HG03139 (cell line): ENCODE data around the gene DHX35.

Source experiments
- ATAC-seq: cut with Tn5 transposase; IDR thresholded peaks from one replicate; pipeline ENCODE4 v1.9.1; 2021; ENCODE audit not compliant: unreplicated experiment

DHX35 gene

GRCh38 chr20:39019027-39019426 is 56.9 kb downstream of the DHX35 start:
- no peak for ATAC-seq

GRCh38 chr20:39019805-39020325 is 57.7 kb downstream of the DHX35 start:
- ATAC-seq, result peak; percentile 65

- no peak for ATAC-seq
Measured at GRCh38 chr20:39021748-39022147, 59.6 kb downstream of the DHX35 start.

- no peak for ATAC-seq
Measured at GRCh38 chr20:39025883-39026282, 63.7 kb downstream of the DHX35 start.

- ATAC-seq, result no peak
Measured at GRCh38 chr20:39029364-39029763, 67.2 kb downstream of the DHX35 start.

GRCh38 chr20:39032997-39033396 is 70.9 kb downstream of the DHX35 start:
- ATAC-seq, result no peak

GRCh38 chr20:39036011-39036410 is 73.9 kb downstream of the DHX35 start:
- ATAC-seq, result no peak

- ATAC-seq, result no peak
Measured at GRCh38 chr20:39036851-39037250, 74.7 kb downstream of the DHX35 start.

GRCh38 chr20:39038047-39038446 is 75.9 kb downstream of the DHX35 start:
- no peak for ATAC-seq

GRCh38 chr20:39038495-39038894 is 76.4 kb downstream of the DHX35 start:
- ATAC-seq, result no peak

- ATAC-seq, result no peak
Measured at GRCh38 chr20:39039261-39039660, 77.1 kb downstream of the DHX35 start.

GRCh38 chr20:39040116-39040515 is 78.0 kb downstream of the DHX35 start:
- no peak for ATAC-seq

GRCh38 chr20:39041067-39041466 is 78.9 kb downstream of the DHX35 start:
- ATAC-seq, result no peak

GRCh38 chr20:39042279-39043150 is 80.4 kb downstream of the DHX35 start:
- ATAC-seq, result no peak

- no peak for ATAC-seq
Measured at GRCh38 chr20:39044501-39044900, 82.4 kb downstream of the DHX35 start.

GRCh38 chr20:39045676-39046075 is 83.5 kb downstream of the DHX35 start:
- no peak for ATAC-seq

GRCh38 chr20:39047417-39047985 is 85.4 kb downstream of the DHX35 start:
- no peak for ATAC-seq

GRCh38 chr20:39048000-39048696 is 86.0 kb downstream of the DHX35 start:
- ATAC-seq, result peak; percentile 53

- ATAC-seq, result no peak
Measured at GRCh38 chr20:39049148-39049547, 87.0 kb downstream of the DHX35 start.

- peak; percentile 72 for ATAC-seq
Measured at GRCh38 chr20:39049684-39050554, 87.8 kb downstream of the DHX35 start.

GRCh38 chr20:39050555-39050902 is 88.4 kb downstream of the DHX35 start:
- no peak for ATAC-seq
